ENCODE data around the gene TBC1D22A. TPM values are rescaled to one million over a fixed set of nuclear protein-coding genes. Genes with fewer than 3 reads are reported as not detected.

Gene TBC1D22A
- total and polyA plus RNA-seq, 11 donors = 9.4 to 30.7 (median 18.6) TPM

- ATAC-seq = no peak
- DNase-seq = peak in 1 of 5 donors; percentile 7
These were observed 254.8 kb downstream of the TBC1D22A start for GRCh38 chr22:47017245-47017644.

GRCh38 chr22:47018010-47018910 lies 255.8 kb downstream of the TBC1D22A start:
- no peak for TF ChIP-seq POLR2A (IDR thresholded peaks at IDR 0.05)
- no peak for TF ChIP-seq CTCF (IDR thresholded peaks at IDR 0.05)
- ATAC-seq (no peak), DNase-seq (peak in 1 of 5 donors; percentile 16)
- H3K36me3 ChIP-seq = no peaks in the 10 kb centered on the region
- no peaks in the 10 kb centered on the region for H3K27me3 ChIP-seq
- no peaks in the 10 kb centered on the region for H3K4me1 ChIP-seq
- WGBS, 4 donors = 87 to 94% (median 91%) methylated on average over 32 of the region's 32 CpGs
- no peaks in the 10 kb centered on the region for H3K9me3 ChIP-seq
- no peak overlapping the region for H3K27ac ChIP-seq
- intact Hi-C loops (cut with DNase I) = no loop called here
- H3K4me3 ChIP-seq = no peak overlapping the region

More at GRCh38 chr22:47017245-47017644, 254.8 kb downstream of the TBC1D22A start:
- no peak overlapping the region for H3K4me3 ChIP-seq
- WGBS, 4 donors = 91 to 96% (median 92%) methylated on average over 13 of the region's 13 CpGs
- H3K36me3 ChIP-seq = no peaks in the 10 kb centered on the region
- TF ChIP-seq POLR2A (IDR thresholded peaks at IDR 0.05) (no peak), CTCF (IDR thresholded peaks at IDR 0.05) (no peak)
- no peaks in the 10 kb centered on the region for H3K27me3 ChIP-seq
- H3K27ac ChIP-seq = no peak overlapping the region
- intact Hi-C loops (cut with DNase I) = no loop called here
- no peaks in the 10 kb centered on the region for H3K4me1 ChIP-seq
- H3K9me3 ChIP-seq = no peaks in the 10 kb centered on the region

- H3K4me1 ChIP-seq = no peaks in the 10 kb centered on the region
- TF ChIP-seq POLR2A (IDR thresholded peaks at IDR 0.05) (no peak), CTCF (IDR thresholded peaks at IDR 0.05) (no peak)
- H3K9me3 ChIP-seq = no peaks in the 10 kb centered on the region
- H3K27me3 ChIP-seq = no peaks in the 10 kb centered on the region
- peaks cover 0 to 6% (median 0%) of the 10 kb centered on the region in 9 donors for H3K36me3 ChIP-seq
- intact Hi-C loops (cut with DNase I) = no loop called here
- H3K27ac ChIP-seq = no peak overlapping the region
- DNase-seq (no peak), ATAC-seq (peak in 1 of 4 donors; percentile 11)
- H3K4me3 ChIP-seq = no peak overlapping the region
- 71 to 86% (median 77%) methylated on average over 21 to 22 of the region's 22 CpGs for WGBS, 4 donors
These were observed 256.8 kb downstream of the TBC1D22A start for GRCh38 chr22:47019012-47019790.

GRCh38 chr22:47020166-47020565 lies 257.7 kb downstream of the TBC1D22A start:
- H3K27ac ChIP-seq = no peak overlapping the region
- H3K36me3 ChIP-seq = peaks cover 0 to 6% (median 0%) of the 10 kb centered on the region in 9 donors
- no peaks in the 10 kb centered on the region for H3K9me3 ChIP-seq
- no peak overlapping the region for H3K4me3 ChIP-seq
- no peak for TF ChIP-seq CTCF (IDR thresholded peaks at IDR 0.05)
- no peak for TF ChIP-seq POLR2A (IDR thresholded peaks at IDR 0.05)
- peak in 1 of 5 donors; percentile 8 for DNase-seq
- WGBS, 4 donors = 95 to 97% (median 97%) methylated on average over 7 of the region's 7 CpGs
- ATAC-seq = no peak
- intact Hi-C loops (cut with DNase I) = no loop called here
- no peaks in the 10 kb centered on the region for H3K27me3 ChIP-seq
- H3K4me1 ChIP-seq = no peaks in the 10 kb centered on the region

All from heart left ventricle (tissue), 16 donors.